Measurements from ENCODE around the gene HIVEP3. TPM values are rescaled to one million over a fixed set of nuclear protein-coding genes. Genes with fewer than 3 reads are reported as not detected.
A peak's percentile ranks its signal among the peaks of the same experiment; 100 is the strongest.

The HIVEP3 gene
- total RNA-seq, 2 donors from 2014 or later = 17.9 to 32.0 TPM

DNA sequence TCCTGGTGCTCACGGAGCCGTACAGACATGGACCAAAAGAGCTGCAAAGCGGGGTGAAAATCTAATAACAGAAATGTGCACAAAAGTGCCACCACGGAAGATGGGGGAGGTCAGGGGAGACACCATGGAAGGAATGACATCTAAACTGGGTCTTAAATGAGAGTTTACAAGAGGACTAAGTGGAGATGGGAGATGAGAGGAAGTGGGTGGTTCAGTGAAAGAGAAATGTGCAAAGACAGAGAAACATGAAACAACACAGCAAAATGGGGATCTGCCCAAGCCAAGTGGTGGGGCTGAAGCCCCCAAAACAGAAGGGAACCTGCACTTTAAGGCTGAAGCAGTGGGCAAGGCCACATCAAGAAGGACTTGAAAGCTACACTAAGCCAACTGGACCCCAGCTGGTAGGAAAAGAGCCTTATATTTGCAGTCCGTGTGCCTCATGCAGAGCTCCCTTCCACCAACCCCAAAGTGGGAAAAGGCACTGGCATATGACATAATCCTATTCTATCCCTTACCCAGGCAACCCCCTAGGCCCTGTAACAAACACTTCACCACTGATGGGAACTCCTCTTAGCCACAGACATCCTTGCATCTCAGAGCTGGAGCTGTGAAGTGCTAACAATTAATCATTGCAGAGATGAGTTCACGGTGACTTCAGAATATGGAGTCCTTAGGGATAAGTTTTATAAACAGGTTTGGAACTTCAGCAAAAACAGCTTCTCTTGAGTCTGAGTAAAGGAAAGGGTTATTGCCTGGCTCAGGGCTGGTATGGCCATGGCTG, 235.7 kb downstream of the HIVEP3 start:
- Mint-ChIP-seq H3K27me3 (no peaks in the 10 kb centered on the region), H3K4me1 (ENCODE audit: low read depth in 2 of 2) (peaks cover 95 to 98% of the 10 kb centered on the region in 2 donors)
- peak in 1 of 2 donors; percentile 52 for ATAC-seq

DNA sequence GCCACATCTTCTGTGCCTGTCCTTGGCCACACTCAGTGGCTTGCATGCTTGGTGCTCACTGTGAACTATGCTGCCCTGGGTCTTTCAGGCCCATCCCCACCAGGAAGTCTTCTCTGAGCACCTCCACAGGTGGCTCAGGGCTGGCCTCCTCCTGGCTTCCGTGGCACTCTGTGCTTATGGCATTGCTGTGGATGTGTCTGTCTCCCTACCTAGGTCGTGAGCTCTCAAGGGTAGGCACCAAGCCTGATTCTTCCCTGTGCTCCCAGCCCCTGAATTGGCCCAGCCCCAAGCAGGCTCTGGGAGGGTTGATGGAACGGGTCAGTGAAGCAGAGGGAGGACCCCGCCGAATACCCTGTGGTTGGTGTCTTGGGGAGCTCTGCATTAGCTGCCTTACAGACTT, 236.6 kb downstream of the HIVEP3 start:
- H3K4me3 Mint-ChIP-seq = peak overlapping the region; percentile 23
- no peak overlapping the region for H3K27ac Mint-ChIP-seq
- H3K4me1 Mint-ChIP-seq (ENCODE audit: low read depth in 2 of 2) = peaks cover 92 to 94% of the 10 kb centered on the region in 2 donors
- H3K36me3 Mint-ChIP-seq = no peaks in the 10 kb centered on the region
- no peaks in the 10 kb centered on the region for H3K9me3 Mint-ChIP-seq
- ATAC-seq (no peak), DNase-seq (ENCODE audit: low spot score) (no peak)
- no peaks in the 10 kb centered on the region for H3K27me3 Mint-ChIP-seq

More for the DNA sequence above, 235.7 kb downstream of the HIVEP3 start:
- Mint-ChIP-seq H3K36me3 (no peaks in the 10 kb centered on the region), H3K4me3 (peak overlapping the region; percentile 78), H3K9me3 (no peaks in the 10 kb centered on the region), H3K27ac (peak overlapping the region; percentile 73 to 82)
- no peak for DNase-seq (ENCODE audit: low spot score)

DNA sequence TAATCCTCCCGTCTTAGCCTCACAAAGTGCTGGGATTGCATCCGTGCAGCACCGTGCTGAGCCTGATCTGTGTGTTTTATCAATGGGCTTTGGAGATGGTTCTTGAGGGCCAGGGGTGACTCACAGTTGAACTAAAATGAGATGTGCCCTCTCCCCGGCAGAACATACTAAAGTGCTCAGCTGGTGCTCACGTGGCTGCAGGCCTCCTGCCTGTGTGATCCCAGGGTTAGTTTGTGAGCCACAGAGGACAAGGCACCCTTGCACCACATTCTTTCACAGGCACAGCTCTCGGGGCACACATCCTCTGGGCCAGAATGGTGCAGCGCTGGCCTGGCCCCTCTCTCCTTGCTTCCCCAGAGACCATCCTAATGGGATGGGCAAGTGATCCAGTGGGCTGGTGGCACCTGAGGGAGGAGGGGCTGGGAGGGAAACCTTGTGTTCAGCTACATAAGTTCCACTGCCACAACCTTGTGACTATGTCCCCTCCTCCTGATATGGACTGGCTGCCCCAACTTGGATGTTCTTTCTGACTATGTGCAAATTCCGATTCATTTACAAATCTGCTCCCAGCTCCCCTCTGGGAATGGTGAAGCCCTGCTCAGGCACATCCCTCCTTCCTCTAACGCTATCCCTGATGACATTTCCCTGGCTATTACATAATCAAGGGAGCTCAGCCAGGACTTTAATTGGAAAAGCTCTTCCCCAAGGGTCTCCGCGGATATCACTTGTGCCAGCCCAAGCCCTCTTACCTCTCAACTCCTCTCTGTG, 237.2 kb downstream of the HIVEP3 start:
- ATAC-seq (no peak), DNase-seq (ENCODE audit: low spot score) (no peak)
- H3K4me1 Mint-ChIP-seq (ENCODE audit: low read depth in 2 of 2) = peaks cover 89 to 92% of the 10 kb centered on the region in 2 donors
- no peaks in the 10 kb centered on the region for H3K9me3 Mint-ChIP-seq
- no peaks in the 10 kb centered on the region for H3K27me3 Mint-ChIP-seq
- no peaks in the 10 kb centered on the region for H3K36me3 Mint-ChIP-seq
- peak overlapping the region; percentile 42 for H3K4me3 Mint-ChIP-seq
- H3K27ac Mint-ChIP-seq = no peak overlapping the region

DNA sequence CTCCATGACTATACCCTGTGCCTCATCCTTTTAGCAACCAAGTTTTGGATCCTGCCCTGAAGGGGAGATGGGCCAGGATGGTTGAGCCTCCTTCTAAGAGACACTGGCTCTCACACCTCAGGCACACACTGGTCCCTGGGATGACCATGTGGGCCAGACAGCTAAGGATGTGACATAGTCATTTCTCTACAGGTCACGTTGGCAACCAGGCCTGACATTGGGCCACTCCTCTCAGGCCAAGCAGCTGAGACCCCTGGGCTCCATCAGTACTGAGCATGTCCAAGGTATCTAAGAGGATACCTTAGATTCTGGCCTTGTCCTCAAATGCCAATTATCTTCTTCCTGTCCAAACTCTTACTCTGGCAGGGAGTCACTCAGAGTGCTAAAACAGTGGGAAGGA, 238.7 kb downstream of the HIVEP3 start:
- peak overlapping the region; percentile 12 for H3K4me3 Mint-ChIP-seq

DNA sequence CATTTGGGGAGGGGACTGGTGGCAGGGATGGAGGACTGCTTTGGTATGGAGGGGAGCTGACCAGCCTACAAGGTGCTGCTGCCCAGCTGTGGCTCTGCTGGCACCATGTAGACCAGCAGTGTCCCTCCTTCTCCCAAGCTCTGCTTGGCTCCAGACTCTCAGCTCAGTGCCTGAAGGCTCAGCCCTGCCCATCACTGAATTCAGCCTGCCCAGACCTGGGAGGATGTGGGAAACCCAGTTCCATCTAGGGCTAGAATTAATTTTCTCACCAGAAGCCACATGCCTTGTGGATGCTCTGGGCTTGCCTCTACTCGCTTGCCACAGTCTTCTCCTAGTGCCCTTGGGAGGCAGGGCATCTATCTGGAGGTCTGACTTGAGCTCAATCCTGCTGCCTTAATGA, 239.2 kb downstream of the HIVEP3 start:
- Mint-ChIP-seq H3K36me3 (no peaks in the 10 kb centered on the region), H3K27ac (no peak overlapping the region), H3K4me1 (ENCODE audit: low read depth in 2 of 2) (peaks cover 81 to 85% of the 10 kb centered on the region in 2 donors), H3K27me3 (no peaks in the 10 kb centered on the region), H3K9me3 (no peaks in the 10 kb centered on the region), H3K4me3 (peak overlapping the region; percentile 12)
- no peak for ATAC-seq
- no peak for DNase-seq (ENCODE audit: low spot score)

More for the DNA sequence above, 238.7 kb downstream of the HIVEP3 start:
- Mint-ChIP-seq H3K36me3 (no peaks in the 10 kb centered on the region), H3K27ac (no peak overlapping the region), H3K27me3 (no peaks in the 10 kb centered on the region), H3K9me3 (no peaks in the 10 kb centered on the region), H3K4me1 (ENCODE audit: low read depth in 2 of 2) (peaks cover 81 to 86% of the 10 kb centered on the region in 2 donors)
- peak; percentile 51 for DNase-seq (ENCODE audit: low spot score)
- no peak for ATAC-seq

DNA sequence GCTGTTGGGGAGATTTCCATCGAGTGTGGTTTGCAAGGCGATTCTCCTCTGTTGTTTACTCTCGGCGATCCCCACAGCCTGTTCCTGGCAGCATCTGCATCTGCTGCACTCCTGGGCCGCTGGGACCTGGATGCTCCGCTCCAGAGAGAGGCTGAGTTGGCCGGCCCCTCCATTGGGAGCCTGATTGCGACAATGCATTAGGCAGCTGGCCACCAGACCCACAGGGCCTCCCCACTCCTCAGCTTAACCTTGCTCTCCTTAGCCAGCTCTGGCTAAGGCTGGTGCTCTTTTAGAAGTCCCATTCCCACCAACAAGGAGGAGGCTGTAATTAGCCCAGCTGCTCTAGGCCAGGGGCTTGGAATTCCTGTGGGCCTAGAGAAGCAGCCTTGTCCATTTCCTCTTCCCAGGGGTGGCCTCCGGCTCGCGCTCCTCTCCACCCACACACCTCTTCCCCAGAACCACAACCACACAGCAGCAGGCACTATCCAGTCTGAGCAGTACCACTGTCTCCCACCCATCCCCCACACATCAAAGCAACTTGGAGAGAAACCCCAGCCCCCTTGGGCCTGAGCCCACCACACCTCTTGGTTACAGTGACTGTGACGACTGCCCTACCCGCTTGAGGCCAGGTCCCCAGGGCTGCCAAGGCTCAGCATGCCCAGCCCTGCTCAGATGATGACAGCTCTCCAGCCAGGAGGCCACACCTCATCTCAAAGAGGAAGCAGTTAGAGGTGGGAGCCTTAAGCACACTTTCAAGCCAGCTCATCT, 240.4 kb downstream of the HIVEP3 start:
- Mint-ChIP-seq H3K4me1 (ENCODE audit: low read depth in 2 of 2) (peaks cover 79 to 83% of the 10 kb centered on the region in 2 donors), H3K27ac (no peak overlapping the region), H3K27me3 (no peaks in the 10 kb centered on the region), H3K4me3 (peak overlapping the region; percentile 33), H3K9me3 (no peaks in the 10 kb centered on the region), H3K36me3 (no peaks in the 10 kb centered on the region)
- ATAC-seq (peak in 1 of 2 donors; percentile 8), DNase-seq (ENCODE audit: low spot score) (no peak)

DNA sequence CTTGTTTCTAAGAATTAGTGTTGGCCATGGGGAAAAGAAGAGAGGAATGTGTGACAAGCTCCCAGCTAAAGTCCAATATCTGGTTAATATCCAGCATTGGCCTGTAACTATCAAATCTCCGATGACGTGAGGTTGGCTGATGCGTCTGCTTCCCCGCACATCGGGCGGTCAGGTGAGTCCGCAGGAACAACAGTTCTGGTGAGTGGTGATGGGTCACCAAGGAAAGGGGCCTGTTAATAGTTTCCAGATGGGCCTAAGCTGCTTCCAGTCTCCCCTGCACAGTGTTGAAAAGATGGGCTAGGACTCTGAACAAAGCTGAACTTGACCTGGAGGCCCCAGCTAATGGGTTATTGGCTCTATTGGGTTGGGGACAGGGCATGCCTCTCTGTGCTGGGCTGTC, 241.1 kb downstream of the HIVEP3 start:
- Mint-ChIP-seq H3K27ac (peak overlapping the region; percentile 24 to 47), H3K27me3 (no peaks in the 10 kb centered on the region), H3K4me1 (ENCODE audit: low read depth in 2 of 2) (peaks cover 79 to 82% of the 10 kb centered on the region in 2 donors), H3K4me3 (no peak overlapping the region), H3K9me3 (no peaks in the 10 kb centered on the region), H3K36me3 (no peaks in the 10 kb centered on the region)
- DNase-seq (ENCODE audit: low spot score) (no peak), ATAC-seq (no peak)

DNA sequence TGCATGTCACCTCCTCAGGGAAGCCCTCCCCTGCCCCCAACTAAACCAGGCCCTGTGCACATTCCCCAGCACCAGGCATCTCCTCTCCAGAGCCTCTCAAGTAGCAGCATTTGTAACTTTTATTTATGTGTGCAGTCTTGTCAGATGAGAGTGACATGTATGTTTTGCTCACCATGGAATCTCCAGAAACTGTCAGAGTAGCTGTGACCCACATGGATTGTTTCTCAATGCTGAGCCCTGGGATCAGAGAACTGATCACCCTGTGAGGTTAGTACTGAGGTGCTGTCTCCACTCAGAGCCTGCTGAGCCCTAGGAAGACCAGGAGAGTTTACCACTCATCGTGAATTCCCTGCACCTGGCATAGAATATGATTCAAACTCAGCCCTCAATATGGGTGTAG, 243.3 kb downstream of the HIVEP3 start:
- Mint-ChIP-seq H3K4me3 (peak overlapping the region; percentile 33), H3K4me1 (ENCODE audit: low read depth in 2 of 2) (peaks cover 66 to 77% of the 10 kb centered on the region in 2 donors), H3K27ac (peak overlapping the region; percentile 34 to 55), H3K36me3 (no peaks in the 10 kb centered on the region), H3K9me3 (no peaks in the 10 kb centered on the region), H3K27me3 (no peaks in the 10 kb centered on the region)
- DNase-seq (ENCODE audit: low spot score) (no peak), ATAC-seq (no peak)

DNA sequence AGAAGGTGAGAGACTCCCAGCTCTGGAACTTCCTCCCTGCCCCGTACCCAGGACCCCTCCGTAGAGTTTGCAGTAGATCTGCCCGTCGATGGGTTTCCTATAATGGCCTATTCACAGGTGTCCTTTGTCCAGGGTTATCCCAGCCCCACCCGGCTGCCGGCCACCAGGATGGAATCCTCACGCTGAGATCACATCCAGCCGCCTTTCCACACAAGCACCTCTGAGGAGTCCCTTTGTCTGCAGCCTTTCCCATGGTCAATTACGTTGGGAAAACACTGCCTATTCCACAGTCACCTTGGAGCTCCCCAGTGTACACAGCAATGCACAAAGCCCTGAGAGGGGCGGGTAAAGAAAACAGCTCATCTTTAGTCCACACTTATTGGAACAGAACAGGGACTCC, 244.2 kb downstream of the HIVEP3 start:
- Mint-ChIP-seq H3K27me3 (no peaks in the 10 kb centered on the region), H3K4me3 (no peak overlapping the region), H3K27ac (peak overlapping the region; percentile 55 to 86), H3K9me3 (no peaks in the 10 kb centered on the region), H3K36me3 (no peaks in the 10 kb centered on the region), H3K4me1 (ENCODE audit: low read depth in 2 of 2) (peaks cover 61 to 70% of the 10 kb centered on the region in 2 donors)
- ATAC-seq (no peak), DNase-seq (ENCODE audit: low spot score) (no peak)

DNA sequence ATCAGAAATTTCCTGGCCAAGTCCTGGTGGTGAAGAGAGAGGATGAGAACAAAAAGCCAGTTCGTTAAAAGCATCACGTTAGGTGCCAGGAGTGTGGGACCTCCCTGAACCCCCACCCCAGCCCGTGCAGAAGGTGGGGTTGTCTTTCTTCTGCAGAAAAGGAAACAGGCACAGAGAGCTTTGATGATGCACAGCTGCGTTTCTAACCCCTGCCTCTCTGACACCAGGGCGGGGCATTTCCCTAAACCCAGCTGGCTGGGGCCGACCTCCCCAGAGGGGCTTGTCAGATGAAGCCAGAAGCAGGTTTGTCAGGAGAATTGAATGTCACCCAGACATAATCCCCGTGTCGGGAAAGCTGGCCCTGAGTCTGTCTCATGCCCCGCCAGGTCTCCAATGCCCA, 244.9 kb downstream of the HIVEP3 start:
- Mint-ChIP-seq H3K4me3 (peak overlapping the region; percentile 75), H3K4me1 (ENCODE audit: low read depth in 2 of 2) (peaks cover 54 to 63% of the 10 kb centered on the region in 2 donors), H3K36me3 (no peaks in the 10 kb centered on the region), H3K9me3 (no peaks in the 10 kb centered on the region), H3K27me3 (no peaks in the 10 kb centered on the region), H3K27ac (peak overlapping the region; percentile 23 to 86)
- no peak for DNase-seq (ENCODE audit: low spot score)
- ATAC-seq = peak; percentile 49 to 61

DNA sequence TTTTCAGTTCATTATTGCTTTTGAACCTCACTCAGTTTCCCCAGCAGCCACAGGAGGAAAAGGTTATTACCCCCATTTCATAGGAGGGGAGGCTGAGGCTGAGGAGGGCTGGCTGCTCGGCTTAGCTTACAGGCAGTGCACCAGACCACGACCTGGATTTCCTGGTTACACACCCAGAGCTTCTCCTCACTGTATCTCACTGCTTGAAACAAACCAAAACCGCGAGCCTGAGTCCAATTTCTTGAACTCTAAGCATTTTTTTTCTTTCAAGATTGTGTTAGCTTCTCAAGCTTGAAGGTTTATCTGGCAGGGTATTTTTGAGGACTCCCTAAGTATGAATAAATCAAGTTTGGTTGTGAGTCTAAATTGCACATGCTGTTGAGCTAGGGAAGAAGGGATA, 245.3 kb downstream of the HIVEP3 start:
- no peaks in the 10 kb centered on the region for H3K36me3 Mint-ChIP-seq
- H3K4me3 Mint-ChIP-seq = peak overlapping the region; percentile 75
- peaks cover 49 to 62% of the 10 kb centered on the region in 2 donors for H3K4me1 Mint-ChIP-seq (ENCODE audit: low read depth in 2 of 2)
- ATAC-seq (peak; percentile 82 to 84), DNase-seq (ENCODE audit: low spot score) (no peak)
- H3K27ac Mint-ChIP-seq = peak overlapping the region; percentile 23 to 86
- H3K27me3 Mint-ChIP-seq = no peaks in the 10 kb centered on the region
- no peaks in the 10 kb centered on the region for H3K9me3 Mint-ChIP-seq

DNA sequence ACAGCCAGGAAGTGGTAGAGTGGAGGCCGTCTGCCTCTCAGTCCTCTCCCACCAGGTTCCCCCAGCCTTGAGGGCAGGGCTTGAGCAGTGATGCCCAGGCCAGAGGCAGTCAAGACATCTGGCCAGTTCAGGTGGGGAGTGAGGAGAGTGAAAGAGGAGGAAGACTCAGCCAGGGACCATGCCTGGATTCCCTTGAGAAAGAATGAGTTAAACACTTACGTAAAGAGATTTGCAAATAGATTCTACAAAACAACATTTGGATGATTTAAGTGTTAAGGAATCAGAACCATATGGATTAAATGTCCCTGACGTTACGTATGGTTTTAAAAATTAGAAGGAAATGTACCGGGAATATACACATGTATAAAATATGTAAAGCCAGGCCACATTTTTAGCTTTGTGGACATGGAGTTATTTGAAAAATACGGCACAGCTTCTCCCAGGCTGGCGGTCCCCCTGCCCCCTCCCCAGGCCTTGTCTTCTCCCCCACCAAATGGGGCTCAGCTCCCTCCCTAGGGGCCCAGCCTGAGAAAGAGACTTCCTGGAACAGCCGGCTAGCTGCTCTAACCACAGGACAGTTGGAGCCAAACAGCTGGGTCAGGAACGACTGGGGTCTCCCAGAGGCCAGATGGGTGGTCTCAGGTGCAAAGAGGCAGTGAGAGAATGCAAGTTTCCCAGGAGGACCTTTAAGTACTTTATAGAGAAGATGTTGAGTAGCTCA, 245.9 kb downstream of the HIVEP3 start:
- Mint-ChIP-seq H3K27ac (peak overlapping the region; percentile 23 to 86), H3K27me3 (no peaks in the 10 kb centered on the region), H3K36me3 (no peaks in the 10 kb centered on the region), H3K4me1 (ENCODE audit: low read depth in 2 of 2) (peaks cover 47 to 61% of the 10 kb centered on the region in 2 donors), H3K9me3 (no peaks in the 10 kb centered on the region), H3K4me3 (peak overlapping the region; percentile 75)
- no peak for DNase-seq (ENCODE audit: low spot score)
- no peak for ATAC-seq

DNA sequence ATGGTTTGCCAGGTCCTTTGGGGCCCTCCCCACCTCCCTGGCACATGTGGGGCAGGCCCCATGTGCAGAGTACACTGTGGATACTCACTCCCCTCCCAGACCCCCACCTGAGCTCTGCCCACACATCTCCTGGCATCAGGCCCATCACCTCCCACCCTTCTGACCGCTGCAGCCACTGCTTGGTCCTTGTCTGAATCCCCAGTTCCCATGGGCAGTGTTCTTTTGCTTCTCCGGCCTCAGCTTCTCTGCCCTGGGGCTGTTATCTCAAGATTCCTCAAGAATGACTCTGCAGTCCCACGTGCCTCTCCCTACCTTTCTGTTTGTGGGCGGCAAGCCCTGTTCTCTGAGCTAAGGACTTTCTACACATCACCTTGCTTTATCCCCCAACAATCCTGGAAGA, 246.5 kb downstream of the HIVEP3 start:
- Mint-ChIP-seq H3K4me3 (peak overlapping the region; percentile 46), H3K27ac (peak overlapping the region; percentile 23 to 86), H3K4me1 (ENCODE audit: low read depth in 2 of 2) (peaks cover 48 to 59% of the 10 kb centered on the region in 2 donors), H3K27me3 (no peaks in the 10 kb centered on the region), H3K36me3 (no peaks in the 10 kb centered on the region), H3K9me3 (no peaks in the 10 kb centered on the region)
- ATAC-seq (no peak), DNase-seq (ENCODE audit: low spot score) (no peak)
